Measurements from ENCODE around the gene PROB1.
"Not testable (repeated sequence)": the region's sequence is repeated elsewhere in the genome, so short reads cannot be mapped to it uniquely, and the experiment has no call there.

The PROB1 gene

GRCh38 chr5:139394654-139395566 lies at the start of gene PROB1:
Gene PROB1 (minus strand): TSS chr5:139395104. CDS start chr5:139395081, 23 bp downstream.
- no peak for DNase-seq

GRCh38 chr5:139443831-139444453 lies 49.0 kb upstream of the PROB1 start:
- no peak for DNase-seq

- not testable (repeated sequence) for DNase-seq
Measured at GRCh38 chr5:139440416-139440815, 45.5 kb upstream of the PROB1 start.

GRCh38 chr5:139439013-139439903 lies 44.4 kb upstream of the PROB1 start, which contains the start of gene DNAJC18:
Gene DNAJC18 (minus strand): TSS chr5:139439525. CDS start chr5:139439445, 80 bp downstream.
- peak; percentile 91 for DNase-seq

- no peak for DNase-seq
Measured at GRCh38 chr5:139438707-139439012, 43.8 kb upstream of the PROB1 start.

- DNase-seq, result no peak
Measured at GRCh38 chr5:139435676-139436075, 40.8 kb upstream of the PROB1 start.

- DNase-seq, result no peak
Measured at GRCh38 chr5:139431706-139432105, 36.8 kb upstream of the PROB1 start.

GRCh38 chr5:139430015-139430414 lies 35.1 kb upstream of the PROB1 start:
- no peak for DNase-seq

- no peak for DNase-seq
Measured at GRCh38 chr5:139426203-139426885, 31.4 kb upstream of the PROB1 start.

GRCh38 chr5:139425497-139425896 lies 30.6 kb upstream of the PROB1 start:
- DNase-seq, result no peak

- DNase-seq, result peak; percentile 55
Measured at GRCh38 chr5:139422307-139422893, 27.5 kb upstream of the PROB1 start.

- DNase-seq, result no peak
Measured at GRCh38 chr5:139419226-139420192, 24.6 kb upstream of the PROB1 start.

- DNase-seq, result no peak
Measured at GRCh38 chr5:139418793-139419192, 23.9 kb upstream of the PROB1 start.

- DNase-seq, result no peak
Measured at GRCh38 chr5:139417214-139417613, 22.3 kb upstream of the PROB1 start.

GRCh38 chr5:139416651-139417050 lies 21.7 kb upstream of the PROB1 start:
- no peak for DNase-seq

- no peak for DNase-seq
Measured at GRCh38 chr5:139415869-139416268, 21.0 kb upstream of the PROB1 start.

GRCh38 chr5:139415221-139415861 lies 20.4 kb upstream of the PROB1 start:
- DNase-seq, result no peak

GRCh38 chr5:139414581-139415130 lies 19.8 kb upstream of the PROB1 start:
- DNase-seq, result no peak

- DNase-seq, result no peak
Measured at GRCh38 chr5:139413963-139414362, 19.1 kb upstream of the PROB1 start.

GRCh38 chr5:139413153-139413552 lies 18.2 kb upstream of the PROB1 start:
- no peak for DNase-seq
